SK-MEL-5 (cell line): ENCODE data around the gene ERFE. TPM values are rescaled to one million over a fixed set of nuclear protein-coding genes. Genes with fewer than 3 reads are reported as not detected.
"Not testable (repeated sequence)": the region's sequence is repeated elsewhere in the genome, so short reads cannot be mapped to it uniquely, and the experiment has no call there.

Experiments
- DNase-seq: peaks from one replicate; pipeline ENCODE4 v3.0.0-alpha.2; 2016; ENCODE audit warnings: low read depth, low spot score
- in situ Hi-C: cut with HindIII; loops from 2 replicates; pipeline ENCODE4 v1.10.0; 2016; ENCODE audit warnings: low sequenced_read_pairs, high pct_unique_total_duplicates, low pct_unique_long_range_greater_than_20kb
- total RNA-seq: library from RNA; depleted of rRNA; stranded (reverse); fragments of >200 nt; shearing (Covaris generic); gene quantifications from 2 replicates; pipeline ENCODE4 v1.2.3, GENCODE V29; 2014

Gene ERFE
- total RNA-seq, 1 experiment from 2014 or later: 29.3 TPM

DNA sequence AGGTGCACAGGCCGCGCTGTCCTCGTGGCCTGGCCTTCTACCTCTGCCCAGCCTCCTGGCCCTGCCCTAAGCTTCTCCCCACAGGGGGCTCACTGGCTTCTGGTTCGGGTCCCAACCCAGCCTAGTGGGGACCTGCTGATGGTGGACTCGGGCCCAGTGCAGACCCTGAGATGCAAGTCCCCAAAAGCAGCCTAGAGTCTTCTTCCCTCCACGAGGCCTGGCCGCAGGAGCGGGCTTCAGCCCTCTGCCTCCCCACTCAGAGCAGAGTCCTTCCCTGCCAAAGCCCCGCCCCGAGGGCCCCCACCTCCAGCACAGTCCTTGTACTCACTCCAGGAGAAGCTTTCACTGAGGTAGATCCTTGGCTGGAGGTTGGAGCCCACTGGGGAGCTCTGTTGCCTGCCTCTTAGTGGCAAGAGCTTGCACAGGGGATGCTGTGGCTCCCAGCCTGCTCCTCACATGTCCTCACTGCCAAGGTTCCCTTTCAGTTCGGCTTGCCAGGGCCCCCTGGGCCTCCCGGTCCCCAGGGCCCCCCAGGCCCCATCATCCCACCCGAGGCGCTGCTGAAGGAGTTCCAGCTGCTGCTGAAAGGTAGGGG, 3.6 kb downstream of the ERFE start:
- no peak for DNase-seq
- in situ Hi-C loops: no loop called here

DNA sequence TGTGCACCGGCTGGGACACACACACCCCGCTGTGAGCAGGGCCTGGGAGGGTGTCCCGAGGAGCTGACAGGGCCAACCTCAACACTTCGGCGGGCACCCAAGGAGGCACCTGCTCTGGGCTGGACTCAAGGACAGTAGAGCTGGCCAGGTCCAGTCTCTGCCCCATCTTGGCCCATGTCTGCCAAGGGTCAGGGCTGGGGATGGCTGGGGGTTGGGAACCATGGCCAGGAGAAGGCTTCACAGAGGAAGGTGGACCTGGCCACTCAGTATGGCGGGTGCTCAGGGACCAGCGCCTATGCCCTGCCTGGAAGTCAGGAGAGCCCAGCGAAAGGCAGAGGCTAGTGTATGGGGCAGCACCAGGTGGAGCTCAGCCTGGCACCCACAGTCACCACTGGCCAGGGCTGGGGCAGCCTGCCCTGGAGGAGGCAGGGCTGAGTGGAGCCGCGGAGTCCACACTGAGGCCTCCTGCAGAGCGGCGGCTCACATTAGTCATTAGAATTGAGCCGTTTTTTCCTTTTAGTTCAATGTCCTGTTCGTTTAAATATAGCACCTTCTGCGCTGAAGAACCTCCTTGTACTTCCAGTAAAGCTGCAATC, 4.2 kb downstream of the ERFE start:
- no peak for DNase-seq
- in situ Hi-C loops: no loop called here

DNA sequence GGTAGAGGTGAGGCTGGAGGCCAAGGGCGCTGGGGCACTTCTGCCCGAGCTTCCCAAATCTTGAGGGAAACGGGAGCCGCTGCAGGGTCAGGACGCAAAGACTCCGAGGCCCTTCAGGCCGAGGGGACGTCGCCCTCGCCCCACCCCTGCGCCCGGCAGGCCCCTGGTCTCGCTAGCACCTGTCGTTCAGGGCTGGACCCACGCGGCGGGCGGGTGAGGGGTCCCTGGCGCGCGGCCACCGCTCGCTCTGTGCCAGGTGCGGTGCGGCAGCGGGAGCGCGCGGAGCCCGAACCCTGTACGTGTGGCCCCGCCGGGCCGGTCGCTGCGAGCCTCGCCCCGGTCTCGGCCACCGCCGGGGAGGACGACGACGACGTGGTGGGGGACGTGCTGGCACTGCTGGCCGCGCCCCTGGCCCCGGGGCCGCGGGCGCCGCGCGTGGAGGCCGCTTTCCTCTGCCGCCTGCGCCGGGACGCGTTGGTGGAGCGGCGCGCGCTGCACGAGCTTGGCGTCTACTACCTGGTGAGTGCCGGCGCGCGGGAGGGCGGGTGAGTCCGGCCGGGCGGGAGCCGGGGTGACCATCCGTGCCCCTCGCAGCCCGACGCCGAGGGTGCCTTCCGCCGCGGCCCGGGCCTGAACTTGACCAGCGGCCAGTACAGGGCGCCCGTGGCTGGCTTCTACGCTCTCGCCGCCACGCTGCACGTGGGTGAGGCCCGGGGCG, 4.9 kb downstream of the ERFE start:
- in situ Hi-C loops: no loop called here
- DNase-seq: no peak

DNA sequence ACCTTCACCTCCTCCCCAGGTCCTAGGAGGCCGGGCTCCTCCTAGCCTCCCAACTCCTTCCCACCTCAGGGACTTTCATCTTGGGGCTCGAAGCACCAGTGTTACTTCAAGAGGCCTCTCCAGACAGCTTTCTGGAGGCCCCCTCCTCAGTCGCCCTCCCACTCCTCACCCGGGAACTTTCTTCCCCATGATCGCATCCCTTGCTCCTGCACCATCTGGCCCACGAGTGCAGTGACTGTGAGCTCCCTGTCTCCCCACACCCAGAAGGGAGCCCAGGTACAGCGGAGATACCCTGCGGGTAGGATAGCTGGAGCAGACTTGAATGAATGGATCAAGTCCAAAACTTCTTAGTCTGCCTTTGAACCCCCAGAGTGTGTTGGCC, 6.1 kb downstream of the ERFE start:
- in situ Hi-C loops: no loop called here

DNA sequence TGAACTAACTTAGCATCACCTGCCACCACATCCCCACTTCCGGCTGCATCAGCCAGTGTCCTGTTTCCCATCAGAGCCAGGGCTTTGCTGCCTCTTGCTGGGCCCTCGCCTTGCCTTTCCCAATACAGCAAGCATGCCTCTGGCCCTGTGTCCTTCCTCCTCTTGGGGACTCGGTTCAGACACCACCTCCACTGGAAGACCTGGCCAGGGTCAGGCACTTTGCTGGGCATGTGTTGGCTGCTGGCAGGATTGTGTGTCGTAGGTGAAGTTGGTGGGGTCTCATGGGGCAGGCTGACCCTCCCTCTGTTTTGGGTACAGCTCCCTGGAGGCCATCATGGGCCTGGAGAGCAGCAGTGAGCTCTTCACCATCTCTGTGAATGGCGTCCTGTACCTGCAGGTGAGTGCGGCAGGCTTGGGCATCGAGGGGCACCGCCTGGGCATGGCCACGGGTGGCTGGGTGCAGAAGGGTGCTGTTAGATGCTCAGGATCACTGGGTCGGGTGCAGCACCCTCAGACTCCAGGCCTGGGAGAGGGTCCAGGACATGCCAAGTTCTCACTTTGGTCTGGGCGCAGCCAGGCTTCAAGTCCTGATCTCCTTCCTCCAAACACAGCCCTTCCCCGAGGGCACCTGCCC, 6.6 kb downstream of the ERFE start:
- DNase-seq: no peak
- in situ Hi-C loops: no loop called here

More for the DNA sequence above, 6.1 kb downstream of the ERFE start:
- DNase-seq: no peak

DNA sequence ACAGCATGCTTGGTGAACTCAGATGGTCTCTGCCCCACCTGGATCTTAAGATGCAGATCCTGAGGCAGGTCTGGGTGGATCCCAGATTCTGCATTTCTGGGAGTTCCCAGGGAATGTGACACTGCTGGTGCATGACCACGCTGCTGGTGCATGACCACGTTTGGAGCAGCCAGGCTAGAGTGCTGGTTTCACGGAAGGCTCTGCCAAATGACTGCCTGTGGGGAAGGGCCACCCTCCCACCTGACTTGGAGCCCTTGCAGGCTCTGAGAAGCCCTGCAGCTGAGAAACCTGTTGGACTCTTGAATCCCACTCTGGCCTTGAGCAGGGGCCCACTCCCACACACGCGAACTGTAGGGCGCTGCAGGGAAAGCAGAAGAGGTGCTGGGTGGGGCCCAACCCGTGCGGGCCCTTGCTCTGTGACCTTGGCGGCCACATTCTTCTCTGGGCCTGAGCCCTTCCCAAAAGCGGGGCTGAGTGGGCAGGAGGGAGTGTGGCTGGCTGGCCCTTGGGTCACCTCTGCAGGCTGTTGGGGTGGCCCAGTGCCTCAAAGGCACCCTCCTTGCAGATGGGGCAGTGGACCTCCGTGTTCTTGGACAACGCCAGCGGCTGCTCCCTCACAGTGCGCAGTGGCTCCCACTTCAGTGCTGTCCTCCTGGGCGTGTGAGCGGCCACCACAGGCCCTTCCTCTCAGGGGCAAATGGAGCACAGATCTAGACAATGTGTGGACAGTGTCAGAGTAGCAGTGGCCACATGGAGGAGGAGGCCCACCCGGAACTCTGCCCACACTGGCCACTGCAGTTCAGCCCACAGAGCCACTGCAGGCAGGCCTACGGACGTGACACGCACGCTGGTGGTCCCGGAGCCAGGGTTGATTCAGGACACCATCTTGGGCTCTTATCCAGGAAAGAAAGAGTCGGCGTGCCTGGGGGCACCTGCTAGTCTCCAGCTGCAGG, 7.9 kb downstream of the ERFE start:
- DNase-seq: no peak
- in situ Hi-C loops: no loop called here

DNA sequence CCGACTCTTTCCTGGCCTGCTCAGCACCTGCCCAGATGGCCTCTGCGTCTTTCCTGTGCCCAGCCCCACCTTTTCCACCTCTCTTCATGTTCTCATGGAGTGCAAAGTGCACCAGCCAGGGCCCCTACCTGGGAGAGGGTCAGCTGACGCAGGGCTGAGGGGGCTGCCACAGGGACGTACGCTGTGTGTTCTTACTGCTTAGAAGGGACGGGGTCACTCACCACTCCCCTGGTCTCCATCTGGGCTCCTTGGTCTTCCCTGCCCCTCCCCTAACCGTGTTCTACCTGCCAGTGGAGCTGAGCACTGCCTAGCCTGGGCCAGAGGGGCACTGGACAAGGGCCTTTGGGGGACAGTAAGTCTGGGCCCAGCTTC, 8.6 kb downstream of the ERFE start:
- in situ Hi-C loops: no loop called here
- no peak for DNase-seq

DNA sequence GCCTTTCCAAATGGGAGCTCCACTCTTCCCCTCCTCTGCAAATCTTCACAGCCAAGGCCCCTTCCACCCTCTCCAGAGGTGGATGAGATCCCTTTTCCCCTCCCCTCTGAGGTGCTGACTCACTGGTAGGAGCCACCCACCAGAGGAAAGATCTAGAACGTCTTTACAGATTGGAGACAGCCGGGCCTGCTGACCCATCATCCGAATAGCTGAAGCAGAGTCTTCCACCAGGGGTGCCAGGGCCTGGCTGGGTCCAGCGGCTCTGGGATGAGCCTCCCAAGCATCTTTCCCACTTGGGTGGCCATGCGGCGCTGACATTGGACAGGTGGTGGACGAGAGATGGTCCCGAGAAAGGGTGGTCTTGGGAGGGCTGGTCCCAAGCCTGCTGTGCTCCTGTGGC, 9.0 kb downstream of the ERFE start:
- in situ Hi-C loops: no loop called here
- DNase-seq: no peak

DNA sequence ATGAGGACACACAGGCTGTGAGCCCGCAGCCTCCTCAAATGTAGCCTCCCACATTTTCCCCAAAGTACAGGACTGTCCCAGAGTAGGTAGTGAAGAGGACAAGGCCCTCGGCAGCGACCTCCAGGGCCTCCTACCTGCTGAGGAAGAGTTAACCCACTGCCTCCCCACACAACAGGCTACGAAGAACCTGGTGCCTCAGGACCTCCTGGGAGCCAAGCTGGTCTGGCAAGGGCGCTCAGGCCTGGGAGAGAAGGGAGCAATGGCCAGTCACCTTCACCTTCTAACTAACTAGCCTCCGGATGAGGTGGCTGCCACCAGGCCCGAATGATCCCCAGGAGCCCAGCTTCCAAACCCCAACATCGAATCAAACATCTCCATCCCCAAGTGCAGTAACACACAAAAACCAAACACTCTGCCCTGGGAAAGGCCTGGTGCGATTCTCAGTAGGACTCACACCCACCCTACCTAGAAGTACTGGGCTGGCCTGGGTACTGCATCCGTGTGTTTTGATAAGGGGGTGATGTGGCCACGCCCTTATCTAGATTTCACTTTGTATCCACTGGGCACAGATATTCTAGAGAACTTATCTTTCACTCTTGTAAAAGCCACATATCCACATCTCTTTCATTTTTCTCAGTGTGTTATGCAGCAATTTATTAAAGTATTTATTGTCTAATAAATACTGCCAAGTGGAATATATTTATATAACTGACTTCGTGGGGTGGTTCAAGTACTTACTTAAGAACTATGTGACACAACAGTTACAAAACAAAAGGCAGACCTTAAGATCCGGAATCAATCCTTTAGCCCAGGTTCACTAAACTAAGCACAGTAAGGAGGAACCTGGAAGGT, 9.7 kb downstream of the ERFE start:
- no peak for DNase-seq
- in situ Hi-C loops: no loop called here

DNA sequence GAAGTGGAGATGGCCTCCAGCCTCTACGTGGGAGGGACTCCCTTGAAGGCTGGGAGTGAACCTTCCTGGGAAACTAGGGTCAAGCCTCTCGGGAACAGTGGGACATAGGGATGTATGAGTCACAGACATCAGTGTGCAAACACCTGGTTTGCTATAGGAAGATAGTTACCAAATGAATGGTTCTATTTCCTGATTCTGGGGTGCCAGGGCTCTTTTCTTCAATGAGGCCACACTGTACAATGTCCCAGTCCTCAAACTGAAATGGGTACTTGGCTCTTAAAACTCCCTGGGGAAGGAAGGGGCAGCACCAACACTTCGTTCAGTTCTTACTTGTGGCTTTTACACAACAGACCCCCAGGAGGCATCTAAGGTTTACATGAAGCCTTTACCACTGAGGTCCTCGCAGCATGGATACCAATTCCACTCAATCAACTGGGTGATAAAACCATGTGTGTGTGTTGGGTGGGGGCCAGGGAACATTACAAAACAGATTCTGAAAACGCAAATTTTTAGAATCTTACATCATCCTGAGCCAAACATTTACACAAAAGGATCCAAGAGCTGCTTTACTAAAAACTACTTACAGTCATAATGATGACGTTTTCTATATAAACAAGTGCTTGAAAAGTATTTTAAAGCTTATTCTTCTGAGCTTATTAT, 10.4 kb downstream of the ERFE start:
- in situ Hi-C loops: no loop called here
- DNase-seq: no peak

DNA sequence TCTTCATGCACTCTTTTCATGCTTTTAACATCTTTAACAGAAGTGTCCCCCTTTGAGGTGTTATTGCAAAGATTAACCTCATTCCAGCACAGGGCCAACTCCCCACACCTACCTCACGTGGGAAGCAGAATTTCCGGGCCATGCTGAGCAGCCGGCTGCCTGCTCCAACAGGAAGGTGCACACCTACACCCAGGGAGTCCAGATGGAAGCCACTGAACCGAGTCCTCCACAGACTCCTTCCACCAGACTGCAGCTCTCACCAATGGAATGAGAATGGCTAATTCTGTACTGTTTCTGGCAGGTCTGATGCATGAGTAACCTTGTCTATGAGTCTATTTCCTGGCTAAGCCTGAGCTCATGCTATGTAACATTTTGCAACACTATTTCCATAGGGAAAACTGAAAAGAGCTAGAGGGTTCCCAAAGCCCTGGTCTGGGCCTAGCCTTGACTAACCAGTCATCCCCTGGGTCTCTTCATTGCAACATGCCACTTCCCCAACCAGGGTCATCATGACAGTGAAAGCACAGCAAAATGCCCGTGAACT, 11.0 kb downstream of the ERFE start:
- in situ Hi-C loops: no loop called here
- DNase-seq: no peak

DNA sequence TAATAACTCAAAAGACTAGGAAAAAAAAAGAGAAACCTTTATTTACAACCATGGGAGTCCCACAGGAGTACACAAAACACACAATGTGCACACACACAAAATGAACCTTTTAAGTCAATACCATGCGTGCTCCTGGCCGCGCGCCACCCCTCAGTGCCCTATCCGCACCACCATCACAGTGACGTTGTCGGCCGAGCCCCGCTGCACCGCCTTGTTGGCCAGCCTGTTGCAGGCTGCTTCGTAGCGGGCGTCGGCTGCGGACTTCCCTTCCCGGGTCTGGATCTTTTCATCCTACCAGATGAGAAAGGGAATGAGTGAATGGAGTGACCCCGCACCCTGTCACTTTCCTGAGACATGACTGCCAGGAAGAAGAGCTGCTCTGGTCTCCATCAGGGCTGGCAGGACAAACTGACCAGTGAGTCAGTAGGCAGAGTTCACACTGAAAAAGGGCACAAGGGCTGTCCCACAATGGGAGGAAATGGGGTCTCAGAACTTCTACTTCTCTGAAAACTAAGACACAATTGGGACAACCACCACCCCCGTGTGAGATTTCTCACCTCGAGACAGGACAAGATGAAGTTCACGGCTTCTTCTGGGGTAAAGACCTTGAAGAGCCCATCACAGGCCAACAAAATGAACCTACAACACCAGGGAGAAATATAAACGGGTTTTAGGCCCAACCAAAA, 11.8 kb downstream of the ERFE start:
- no peak for DNase-seq
- in situ Hi-C loops: no loop called here

DNA sequence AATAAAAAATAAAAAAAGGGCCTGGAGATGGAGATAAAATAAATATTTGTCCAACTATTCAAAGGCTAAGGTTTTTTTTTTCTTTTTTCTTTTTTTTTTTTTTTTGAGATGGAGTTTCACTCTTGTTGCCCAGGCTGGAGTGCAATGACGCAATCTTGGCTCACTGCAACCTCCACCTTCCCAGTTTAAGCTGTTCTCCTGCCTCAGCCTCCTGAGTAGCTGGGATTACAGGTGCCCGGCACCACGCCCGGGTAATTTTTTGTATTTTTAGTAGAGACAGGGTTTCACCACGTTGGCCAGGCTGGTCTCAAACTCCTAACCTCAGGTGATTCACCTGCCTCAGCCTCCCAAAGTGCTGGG, 12.3 kb downstream of the ERFE start:
- DNase-seq, in situ Hi-C loops: not testable (repeated sequence)

DNA sequence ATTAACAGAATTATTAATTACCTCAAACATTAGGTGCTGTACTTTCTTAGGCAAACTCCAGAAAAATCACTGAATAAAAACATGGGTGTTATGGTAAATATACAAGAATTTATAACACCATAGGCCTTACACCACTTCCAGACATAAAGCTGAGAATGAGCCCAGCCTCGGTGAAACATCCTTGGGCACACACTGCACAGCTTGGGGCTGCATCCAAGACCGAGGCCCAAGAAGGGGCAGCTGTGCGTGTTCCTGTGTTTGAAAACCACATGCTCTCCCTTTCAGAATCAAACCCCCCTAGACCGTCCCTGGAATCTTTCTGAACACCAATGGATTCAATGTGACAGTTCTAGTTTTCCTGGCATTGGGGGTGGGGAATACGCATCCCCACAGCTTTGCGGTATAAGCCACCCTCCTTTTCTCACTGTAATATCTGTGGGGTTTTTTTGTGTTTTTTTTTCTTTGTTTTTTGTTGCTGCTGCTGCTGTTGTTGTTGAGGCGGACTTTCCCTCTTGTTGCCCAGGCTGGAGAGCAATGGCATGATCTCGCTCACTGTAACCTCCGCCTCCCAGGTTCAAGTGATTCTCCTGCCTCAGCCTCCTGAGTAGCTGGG, 12.9 kb downstream of the ERFE start:
- in situ Hi-C loops: no loop called here
- no peak for DNase-seq

DNA sequence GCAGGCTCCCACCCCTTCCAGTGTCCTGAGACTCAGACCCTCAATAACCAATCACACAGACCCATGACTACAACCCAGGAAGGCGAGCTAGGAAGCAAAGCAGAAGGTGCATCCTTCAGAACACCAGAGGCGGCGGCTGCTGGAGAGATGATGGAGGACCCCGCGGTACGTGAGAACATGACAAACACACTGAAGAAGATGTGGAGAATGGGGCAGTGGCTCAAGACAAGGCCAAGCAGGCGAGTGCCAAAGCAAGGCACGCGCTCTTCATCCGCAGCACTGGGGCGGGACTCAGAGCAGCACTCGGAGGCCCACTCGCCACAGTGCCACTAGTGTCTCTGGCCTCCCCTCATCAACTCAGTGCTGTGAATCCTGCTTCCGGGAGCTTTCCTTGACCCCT, 13.7 kb downstream of the ERFE start:
- in situ Hi-C loops: no loop called here
- no peak for DNase-seq
